ENCODE results near the gene WRNIP1. TPM values are rescaled to one million over a fixed set of nuclear protein-coding genes. Genes with fewer than 3 reads are reported as not detected.

WRNIP1 gene
- total and polyA plus RNA-seq, 2 of the 13 experiments (the other 11 are each of a cell fraction or from before 2014, with no cell fraction given) = 77.7 to 90.3 TPM

DNA sequence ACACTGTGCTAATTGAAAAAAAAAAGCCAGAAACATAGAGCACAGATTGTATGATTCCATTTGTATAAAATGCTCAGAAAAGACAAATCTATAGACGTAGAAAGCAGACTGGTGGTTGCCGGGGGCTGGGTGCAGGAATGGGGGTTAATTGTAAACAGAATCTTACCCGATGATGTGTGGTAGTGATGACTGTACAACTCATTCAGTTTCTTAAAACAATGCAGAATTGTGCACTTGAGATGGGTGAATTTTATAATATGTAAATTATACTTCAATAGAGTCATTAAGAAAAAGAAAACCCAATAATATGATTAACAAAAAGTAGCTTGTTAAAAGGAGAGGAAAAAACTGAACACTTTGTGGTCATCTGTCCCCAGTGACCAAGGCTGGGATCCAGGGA is 10.8 kb upstream of the WRNIP1 start:
- no peak overlapping the region for H3K9ac ChIP-seq (ENCODE audit: insufficient read depth, low read depth, low read length)
- in situ Hi-C loops (cut with HindIII; ENCODE audit: extremely low pct_ligation_motif_present, low pct_unique_long_range_greater_than_20kb) (no loop called here), intact Hi-C loops (cut with micrococcal nuclease; ENCODE audit: unreplicated experiment) (no loop called here)
- H3K27ac ChIP-seq (ENCODE audit: extremely low read length, insufficient read depth, low read length) = no peak overlapping the region
- WGBS (ENCODE audit: low lambda C conversion rate) = 42% methylated on average over 3 of the region's 3 CpGs
- H3K27me3 ChIP-seq (ENCODE audit: control insufficient read depth in 1 of 2, insufficient read depth in 2 of 2, low read length in 2 of 2) = peaks cover 0 to 2% of the 10 kb centered on the region in 2 experiments; a peak in 2 of 5 replicates
- no peak overlapping the region for H3K4me3 ChIP-seq (replicated peaks in 1 of 3; ENCODE audit: insufficient read depth in 1 of 3, low read depth in 2 of 3, low read length in 3 of 3)
- H4K20me1 ChIP-seq (ENCODE audit: insufficient read depth, low read length) = no peaks in the 10 kb centered on the region
- ATAC-seq (no peak), DNase-seq (ENCODE audit: low spot score) (no peak), FAIRE-seq (no peak)
- BruUV-seq (replicated peaks) = no TSS peak
- no peaks in the 10 kb centered on the region for H3K36me3 ChIP-seq (replicated peaks in 1 of 2; ENCODE audit: control insufficient read depth in 1 of 2, insufficient read depth in 2 of 2, low read length in 2 of 2)
- POLR2A ChIA-PET = no interaction called here
- no peak overlapping the region for H2AFZ ChIP-seq (ENCODE audit: low read length)
- H3K9me3 ChIP-seq (ENCODE audit: low read length) = no peaks in the 10 kb centered on the region
- peaks cover 45% of the 10 kb centered on the region for H3K4me1 ChIP-seq (ENCODE audit: insufficient read depth, low read length)
- H3K4me2 ChIP-seq (ENCODE audit: low read depth, low read length) = no peak overlapping the region
- H3K79me2 ChIP-seq (ENCODE audit: insufficient read depth, low read length) = no peaks in the 10 kb centered on the region
- CTCF ChIA-PET (ENCODE audit: low intra/inter-chr PET ratio, low total read pairs) = no interaction called here
- no peak for TF ChIP-seq ZBTB3 (CRISPR knock-in tag; IDR thresholded peaks at IDR 0.05; ENCODE audit: borderline replicate concordance, low read depth)
- TF ChIP-seq, protein P1, sequence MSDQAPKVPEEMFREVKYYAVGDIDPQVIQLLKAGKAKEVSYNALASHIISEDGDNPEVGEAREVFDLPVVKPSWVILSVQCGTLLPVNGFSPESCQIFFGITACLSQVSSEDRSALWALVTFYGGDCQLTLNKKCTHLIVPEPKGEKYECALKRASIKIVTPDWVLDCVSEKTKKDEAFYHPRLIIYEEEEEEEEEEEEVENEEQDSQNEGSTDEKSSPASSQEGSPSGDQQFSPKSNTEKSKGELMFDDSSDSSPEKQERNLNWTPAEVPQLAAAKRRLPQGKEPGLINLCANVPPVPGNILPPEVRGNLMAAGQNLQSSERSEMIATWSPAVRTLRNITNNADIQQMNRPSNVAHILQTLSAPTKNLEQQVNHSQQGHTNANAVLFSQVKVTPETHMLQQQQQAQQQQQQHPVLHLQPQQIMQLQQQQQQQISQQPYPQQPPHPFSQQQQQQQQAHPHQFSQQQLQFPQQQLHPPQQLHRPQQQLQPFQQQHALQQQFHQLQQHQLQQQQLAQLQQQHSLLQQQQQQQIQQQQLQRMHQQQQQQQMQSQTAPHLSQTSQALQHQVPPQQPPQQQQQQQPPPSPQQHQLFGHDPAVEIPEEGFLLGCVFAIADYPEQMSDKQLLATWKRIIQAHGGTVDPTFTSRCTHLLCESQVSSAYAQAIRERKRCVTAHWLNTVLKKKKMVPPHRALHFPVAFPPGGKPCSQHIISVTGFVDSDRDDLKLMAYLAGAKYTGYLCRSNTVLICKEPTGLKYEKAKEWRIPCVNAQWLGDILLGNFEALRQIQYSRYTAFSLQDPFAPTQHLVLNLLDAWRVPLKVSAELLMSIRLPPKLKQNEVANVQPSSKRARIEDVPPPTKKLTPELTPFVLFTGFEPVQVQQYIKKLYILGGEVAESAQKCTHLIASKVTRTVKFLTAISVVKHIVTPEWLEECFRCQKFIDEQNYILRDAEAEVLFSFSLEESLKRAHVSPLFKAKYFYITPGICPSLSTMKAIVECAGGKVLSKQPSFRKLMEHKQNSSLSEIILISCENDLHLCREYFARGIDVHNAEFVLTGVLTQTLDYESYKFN (CRISPR knock-in tag; conservative IDR thresholded peaks at IDR 0.05) = no peak
- no peak for TF ChIP-seq TRIM24 (CRISPR knock-in tag; IDR thresholded peaks at IDR 0.05)
- TF ChIP-seq ZFP36 (IDR thresholded peaks at IDR 0.05; ENCODE audit: borderline replicate concordance, low read depth, low read length, partially characterized antibody) = no peak
- TF ChIP-seq, protein P2, sequence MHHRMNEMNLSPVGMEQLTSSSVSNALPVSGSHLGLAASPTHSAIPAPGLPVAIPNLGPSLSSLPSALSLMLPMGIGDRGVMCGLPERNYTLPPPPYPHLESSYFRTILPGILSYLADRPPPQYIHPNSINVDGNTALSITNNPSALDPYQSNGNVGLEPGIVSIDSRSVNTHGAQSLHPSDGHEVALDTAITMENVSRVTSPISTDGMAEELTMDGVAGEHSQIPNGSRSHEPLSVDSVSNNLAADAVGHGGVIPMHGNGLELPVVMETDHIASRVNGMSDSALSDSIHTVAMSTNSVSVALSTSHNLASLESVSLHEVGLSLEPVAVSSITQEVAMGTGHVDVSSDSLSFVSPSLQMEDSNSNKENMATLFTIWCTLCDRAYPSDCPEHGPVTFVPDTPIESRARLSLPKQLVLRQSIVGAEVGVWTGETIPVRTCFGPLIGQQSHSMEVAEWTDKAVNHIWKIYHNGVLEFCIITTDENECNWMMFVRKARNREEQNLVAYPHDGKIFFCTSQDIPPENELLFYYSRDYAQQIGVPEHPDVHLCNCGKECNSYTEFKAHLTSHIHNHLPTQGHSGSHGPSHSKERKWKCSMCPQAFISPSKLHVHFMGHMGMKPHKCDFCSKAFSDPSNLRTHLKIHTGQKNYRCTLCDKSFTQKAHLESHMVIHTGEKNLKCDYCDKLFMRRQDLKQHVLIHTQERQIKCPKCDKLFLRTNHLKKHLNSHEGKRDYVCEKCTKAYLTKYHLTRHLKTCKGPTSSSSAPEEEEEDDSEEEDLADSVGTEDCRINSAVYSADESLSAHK (CRISPR knock-in tag; IDR thresholded peaks at IDR 0.05; ENCODE audit: borderline replicate concordance) = no peak
- no peak for TF ChIP-seq PPARG (CRISPR knock-in tag; conservative IDR thresholded peaks at IDR 0.05)
- TF ChIP-seq, protein P3, sequence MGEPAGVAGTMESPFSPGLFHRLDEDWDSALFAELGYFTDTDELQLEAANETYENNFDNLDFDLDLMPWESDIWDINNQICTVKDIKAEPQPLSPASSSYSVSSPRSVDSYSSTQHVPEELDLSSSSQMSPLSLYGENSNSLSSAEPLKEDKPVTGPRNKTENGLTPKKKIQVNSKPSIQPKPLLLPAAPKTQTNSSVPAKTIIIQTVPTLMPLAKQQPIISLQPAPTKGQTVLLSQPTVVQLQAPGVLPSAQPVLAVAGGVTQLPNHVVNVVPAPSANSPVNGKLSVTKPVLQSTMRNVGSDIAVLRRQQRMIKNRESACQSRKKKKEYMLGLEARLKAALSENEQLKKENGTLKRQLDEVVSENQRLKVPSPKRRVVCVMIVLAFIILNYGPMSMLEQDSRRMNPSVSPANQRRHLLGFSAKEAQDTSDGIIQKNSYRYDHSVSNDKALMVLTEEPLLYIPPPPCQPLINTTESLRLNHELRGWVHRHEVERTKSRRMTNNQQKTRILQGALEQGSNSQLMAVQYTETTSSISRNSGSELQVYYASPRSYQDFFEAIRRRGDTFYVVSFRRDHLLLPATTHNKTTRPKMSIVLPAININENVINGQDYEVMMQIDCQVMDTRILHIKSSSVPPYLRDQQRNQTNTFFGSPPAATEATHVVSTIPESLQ (CRISPR knock-in tag; conservative IDR thresholded peaks at IDR 0.05) = no peak

Data from HepG2 (cell line).